BJ (cell line): ENCODE results near the gene ARHGAP23. TPM values are rescaled to one million over a fixed set of nuclear protein-coding genes. Genes with fewer than 3 reads are reported as not detected.

Experiments used
- CTCF ChIA-PET: fragments of 350-600 bp; formaldehyde crosslinking; extraction: SDS; loops from one replicate; lab custom pipeline; 2021; ENCODE audit warnings: antibody characterized with exemption, inconsistent platforms; lab: Yijun Ruan, JAX
- POLR2A ChIA-PET: fragments of 300-600 bp; sonication (Branson Sonifier 250); formaldehyde crosslinking; extraction: SDS; loops from one replicate; lab custom pipeline; 2021; ENCODE audit warnings: antibody characterized with exemption; lab: Charles Lee
- DNase-seq: peaks from one replicate; pipeline ENCODE4 v3.0.0-alpha.2; 2011; ENCODE audit warnings: low read depth
- H3K27me3 ChIP-seq: 2 replicates; pipeline ENCODE4 v1.6.0; 2011; ENCODE audit warnings: low read length; ENCODE audit not compliant: control insufficient read depth, insufficient read depth
- H3K36me3 ChIP-seq: 2 replicates; pipeline ENCODE4 v1.5.1; 2011; ENCODE audit warnings: low read length; ENCODE audit not compliant: control insufficient read depth, insufficient read depth
- H3K4me3 ChIP-seq: 2 replicates; pipeline ENCODE4 v1.5.1; 2011; ENCODE audit warnings: low read depth, mild to moderate bottlenecking, control low read depth, low read length
- CTCF ChIP-seq: IDR thresholded peaks from 2 replicates; pipeline ENCODE4 v1.5.1; 2011; ENCODE audit warnings: low read depth, mild to moderate bottlenecking, control low read depth, inconsistent platforms, low read length, moderate library complexity; ENCODE audit not compliant: insufficient read depth
- polyA plus RNA-seq: library from polyadenylated mRNA; depleted of rRNA; stranded (reverse); fragments of >200 nt; gene quantifications from 2 replicates; pipeline ENCODE4 v1.2.3, GENCODE V29; 2011

ARHGAP23 gene
- polyA plus RNA-seq, 1 experiment = 17.2 TPM

DNA sequence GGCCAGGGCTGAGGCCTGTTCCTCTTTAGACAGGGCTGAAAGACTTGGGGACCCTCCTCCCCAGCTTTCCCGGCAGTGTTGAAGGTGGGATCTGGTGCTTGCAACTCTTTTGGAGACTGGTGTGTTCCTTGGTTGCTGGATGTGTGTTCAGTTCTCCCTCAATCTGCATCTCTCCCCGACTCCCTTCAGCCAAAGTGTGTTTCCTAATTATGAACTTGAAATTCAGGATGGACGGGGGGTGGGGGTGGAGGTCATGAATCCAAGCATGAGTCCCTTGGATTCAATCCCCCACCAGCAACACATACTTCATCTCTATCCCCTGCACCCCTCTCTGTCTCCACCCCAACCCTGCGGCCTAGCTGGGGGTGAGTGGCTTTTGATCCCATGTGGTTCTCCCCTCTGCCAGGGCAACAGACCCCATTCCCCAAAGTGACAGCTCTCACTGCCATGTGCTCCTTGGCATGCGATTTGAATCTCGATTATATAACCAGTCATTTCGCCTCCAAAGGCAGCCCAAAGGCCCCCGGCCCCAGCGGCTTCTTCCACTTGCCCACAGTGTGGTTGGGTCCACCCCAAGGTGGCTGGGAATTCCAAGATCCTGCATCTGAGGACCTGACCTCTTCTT is 1.3 kb downstream of the ARHGAP23 start:
- no peaks in the 10 kb centered on the region for H3K27me3 ChIP-seq
- peaks cover 1% of the 10 kb centered on the region; the same call in 1 of the 2 replicates for H3K36me3 ChIP-seq
- POLR2A ChIA-PET = interaction anchor here (0.6 kb wide), 1 partner anchor 275 kb away, joined by 3 read pairs; no protein-coding TSS in a partner anchor
- TF ChIP-seq CTCF = no peak
- H3K4me3 ChIP-seq = peak overlapping the region; percentile 84
- CTCF ChIA-PET = interaction anchor here (0.7 to 3.1 kb wide), 10 partner anchors 8 to 155 kb away, joined by 3 to 19 read pairs (median 5); no protein-coding TSS in a partner anchor
- DNase-seq = no peak

- no peaks in the 10 kb centered on the region for H3K27me3 ChIP-seq
- DNase-seq = no peak
- H3K36me3 ChIP-seq = peaks cover 1% of the 10 kb centered on the region; the same call in 1 of the 2 replicates
- TF ChIP-seq CTCF = no peak
- no peak overlapping the region for H3K4me3 ChIP-seq
- CTCF ChIA-PET = interaction anchor here (1.1 to 3.1 kb wide), 5 partner anchors 14 to 154 kb away, joined by 4 to 19 read pairs (median 6); no protein-coding TSS in a partner anchor
- POLR2A ChIA-PET = no interaction called here
Measured at GRCh38 chr17:38430316-38430715, 2.1 kb downstream of the ARHGAP23 start.

- POLR2A ChIA-PET = no interaction called here
- TF ChIP-seq CTCF = no peak
- Histone ChIP-seq H3K36me3 (peaks cover 1% of the 10 kb centered on the region; the same call in 1 of the 2 replicates), H3K4me3 (no peak overlapping the region), H3K27me3 (no peaks in the 10 kb centered on the region)
- no peak for DNase-seq
- CTCF ChIA-PET = interaction anchor here (1.0 to 3.1 kb wide), 4 partner anchors 12 to 62 kb away, joined by 3 to 8 read pairs (median 4); no protein-coding TSS in a partner anchor
Measured at GRCh38 chr17:38430822-38431221, 2.6 kb downstream of the ARHGAP23 start.

DNA sequence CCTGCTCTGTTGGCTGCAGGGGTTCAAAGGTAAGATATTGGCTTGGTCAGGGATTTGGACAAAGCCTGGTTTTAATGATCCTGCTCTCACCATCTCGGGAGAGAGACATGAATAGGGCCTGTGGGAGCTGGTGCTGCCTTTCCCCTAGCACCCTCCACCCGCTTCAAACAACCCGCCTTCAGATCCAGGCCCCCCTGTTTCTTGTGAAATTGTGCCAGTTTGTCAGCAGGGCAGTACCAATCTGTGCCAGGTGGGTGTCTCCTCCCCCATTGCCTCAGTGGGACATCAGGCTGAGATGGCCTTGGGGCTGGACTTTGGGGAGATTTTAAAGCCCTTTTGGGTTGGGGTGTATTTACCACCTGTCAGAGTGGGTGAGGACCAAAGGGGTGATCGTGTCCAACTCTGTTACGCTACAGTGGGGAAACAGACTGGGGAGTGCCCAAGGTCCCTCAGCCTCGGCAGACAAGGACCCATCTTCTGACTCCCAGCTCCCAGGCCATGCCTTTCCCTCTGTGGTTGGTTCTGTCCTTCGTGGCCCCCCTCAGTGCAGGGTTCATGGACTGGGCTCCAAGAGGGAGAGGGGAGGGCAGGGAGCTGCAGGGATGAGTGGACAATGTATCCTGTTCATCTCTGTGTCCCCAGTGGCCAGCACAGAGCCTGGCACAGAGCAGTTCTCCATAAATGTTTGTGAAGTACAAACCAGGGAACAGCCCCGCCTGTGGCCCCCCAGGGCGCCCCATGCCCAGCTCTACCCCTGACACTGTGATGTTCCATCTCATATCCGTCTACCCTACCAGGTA is 3.3 kb downstream of the ARHGAP23 start:
- no peak for TF ChIP-seq CTCF
- Histone ChIP-seq H3K4me3 (no peak overlapping the region), H3K36me3 (peaks cover 5% of the 10 kb centered on the region; the same call in 1 of the 2 replicates), H3K27me3 (no peaks in the 10 kb centered on the region)
- CTCF ChIA-PET = interaction anchor here (0.6 to 1.9 kb wide), 8 partner anchors 9 to 78 kb away, joined by 3 to 5 read pairs (median 4); no protein-coding TSS in a partner anchor
- no peak for DNase-seq
- POLR2A ChIA-PET = no interaction called here
